AG04449 (cell line): Measurements from ENCODE around the gene BZW2.
A peak's percentile ranks its signal among the peaks of the same experiment; 100 is the strongest.

Experiments
- CTCF ChIA-PET: fragments of 350-600 bp; formaldehyde crosslinking; extraction: SDS; loops from one replicate; lab custom pipeline; 2021; ENCODE audit warnings: antibody characterized with exemption; lab: Yijun Ruan, JAX
- POLR2A ChIA-PET: fragments of 400-600, 350-600 bp; formaldehyde crosslinking; extraction: SDS; loops from one replicate; lab custom pipeline; 2020; ENCODE audit warnings: antibody characterized with exemption, inconsistent platforms; lab: Yijun Ruan, JAX
- DNase-seq: peaks from one replicate; pipeline ENCODE4 v3.0.0-alpha.2; 2010; ENCODE audit warnings: low read depth, low spot score
- H3K4me3 ChIP-seq: 2 replicates; pipeline ENCODE4 v1.5.1; 2011; ENCODE audit warnings: low read depth, mild to moderate bottlenecking, control low read depth, low read length
- CTCF ChIP-seq: IDR thresholded peaks from one replicate; pipeline ENCODE4 v1.5.1; 2011; ENCODE audit warnings: mild to moderate bottlenecking, moderate library complexity, low read length, control low read depth, inconsistent platforms; ENCODE audit not compliant: insufficient read depth; ENCODE audit errors: missing control alignments

Gene BZW2

GRCh38 chr7:16688249-16688648 lies 42.3 kb downstream of the BZW2 start:
- H3K4me3 ChIP-seq: no peak overlapping the region
- TF ChIP-seq CTCF: no peak
- POLR2A ChIA-PET: no interaction called here
- CTCF ChIA-PET: interaction anchor here (0.6 to 1.6 kb wide), 4 partner anchors 9 to 230 kb away, joined by 3 read pairs; no protein-coding TSS in a partner anchor
- no peak for DNase-seq

- no peak for DNase-seq
- POLR2A ChIA-PET: interaction anchor here (0.6 kb wide), 1 partner anchor 180 kb away, joined by 3 read pairs; no protein-coding TSS in a partner anchor
- H3K4me3 ChIP-seq: no peak overlapping the region
- no peak for TF ChIP-seq CTCF
- CTCF ChIA-PET: interaction anchor here (1.0 to 8.3 kb wide), 4 partner anchors 13 to 229 kb away, joined by 3 to 92 read pairs (median 4); no protein-coding TSS in a partner anchor
These were observed 45.3 kb downstream of the BZW2 start for GRCh38 chr7:16691241-16691640.

GRCh38 chr7:16693601-16694318 lies 47.8 kb downstream of the BZW2 start:
- POLR2A ChIA-PET: no interaction called here
- no peak for TF ChIP-seq CTCF
- no peak for DNase-seq
- H3K4me3 ChIP-seq: no peak overlapping the region
- CTCF ChIA-PET: interaction anchor here (0.9 to 8.3 kb wide), 15 partner anchors 9 to 227 kb away, joined by 3 to 92 read pairs (median 8); partner anchors contain the start of genes ANKMY2 and BZW2

- ChIA-PET CTCF (interaction anchor here (0.7 to 8.3 kb wide), 33 partner anchors 8 to 282 kb away, joined by 3 to 92 read pairs (median 5); partner anchors contain the start of genes AGR3, ANKMY2 and BZW2), POLR2A (no interaction called here)
- DNase-seq: no peak
- no peak overlapping the region for H3K4me3 ChIP-seq
- TF ChIP-seq CTCF: no peak
These were observed 48.8 kb downstream of the BZW2 start for GRCh38 chr7:16694806-16695205.

- POLR2A ChIA-PET: no interaction called here
- TF ChIP-seq CTCF: peak; percentile 50
- no peak overlapping the region for H3K4me3 ChIP-seq
- CTCF ChIA-PET: interaction anchor here (0.7 to 8.3 kb wide), 33 partner anchors 9 to 282 kb away, joined by 3 to 92 read pairs (median 5); partner anchors contain the start of gene AGR3
- DNase-seq: no peak
These were observed 49.7 kb downstream of the BZW2 start for GRCh38 chr7:16695621-16696237.
